ENCODE measurements around the gene SLC27A1.

- TF ChIP-seq POLR2AphosphoS5 (IDR thresholded peaks at IDR 0.05; ENCODE audit: low read depth, low read length) (no peak), REST (IDR thresholded peaks at IDR 0.05; ENCODE audit: insufficient read depth in 1 of 2, low read depth in 2 of 2, low read length in 2 of 2) (no peak), FOXP2 (optimal IDR thresholded peaks at IDR 0.05; ENCODE audit: borderline replicate concordance, extremely low read depth, extremely low read length, insufficient read depth) (no peak), TAF1 (IDR thresholded peaks at IDR 0.05; ENCODE audit: borderline replicate concordance, insufficient read depth, low read length) (no peak)
Observed at GRCh38 chr19:17515408-17516149, 45.3 kb downstream of the SLC27A1 start.
